Left lung (tissue), 10 donors: ENCODE data around the gene SHANK1. TPM values are rescaled to one million over a fixed set of nuclear protein-coding genes. Genes with fewer than 3 reads are reported as not detected.

Source experiments
- ATAC-seq: fragments of 200-7000 bp; cut with Tn5 transposase; one replicate; pipeline ENCODE4 v1.9.1; 2020; ENCODE audit warnings: moderate library complexity
- DNase-seq, 4 donors: peaks; one replicate each; pipeline ENCODE4 v3.0.0-alpha.2; 2013 to 2020
- H3K27ac ChIP-seq, 2 donors: fragments of 200-600 bp; sonication (generic) in 1 of 2; one replicate each; pipeline versions ENCODE4 v1.5.0 to v1.8.0; 2020 to 2021
- H3K27me3 ChIP-seq, 2 donors: fragments of 200-600 bp; sonication (generic) in 1 of 2; one replicate each; pipeline versions ENCODE4 v1.5.0 to v1.8.0; 2020 to 2021
- H3K36me3 ChIP-seq, 2 donors: fragments of 200-600 bp; sonication (generic) in 1 of 2; one replicate each; pipeline versions ENCODE4 v1.5.0 to v1.8.0; 2020 to 2021
- H3K4me1 ChIP-seq, 2 donors: fragments of 200-600 bp; one replicate each; pipeline ENCODE4 v1.8.0; 2021
- H3K4me3 ChIP-seq, 2 donors: fragments of 200-600 bp; sonication (generic) in 1 of 2; one replicate each; pipeline versions ENCODE4 v1.5.0 to v1.8.0; 2020 to 2021; ENCODE audit warnings: mild to moderate bottlenecking in 1 of 2
- H3K9me3 ChIP-seq, 2 donors: fragments of 200-600 bp; sonication (generic) in 1 of 2; one replicate each; pipeline versions ENCODE4 v1.5.0 to v1.8.0; 2020 to 2021
- intact Hi-C, 2 donors: fragments of 100-400 bp; cut with DNase I; formaldehyde crosslinking; loops; one replicate each; pipeline versions ENCODE4 v1.11.2 to v1.14.2; 2022
- polyA plus RNA-seq, 6 donors: library from polyadenylated mRNA; unstranded; fragments of 120-200 nt; gene quantifications; one replicate each; pipeline ENCODE4 v1.2.1, GENCODE V29; 2013; ENCODE audit not compliant: insufficient read length in 6 of 6
- total RNA-seq, 2 donors: library from RNA; stranded (reverse); fragmentation: NEBNext Ultra II Directional; extraction: Animal tissue kit (Norgen Biotek cat#: 25700); gene quantifications; one replicate each; pipeline ENCODE4 v1.2.1, GENCODE V29; 2021
- TF ChIP-seq, protein P1 (sequence below), 2 donors: fragments of 200-600 bp; sonication (generic) in 1 of 2; IDR thresholded peaks; one replicate each; pipeline versions ENCODE4 v1.5.0 to v1.8.0; 2021; ENCODE audit warnings: antibody characterized with exemption in 2 of 2
- donor health status: DM: no; HTN: yes; CAD: no.
- donor health status: DM: no; HTN: no; CAD: no.

Gene SHANK1
- total and polyA plus RNA-seq, 8 donors, result 0.21 to 7.5 (median 4.9) TPM

DNA sequence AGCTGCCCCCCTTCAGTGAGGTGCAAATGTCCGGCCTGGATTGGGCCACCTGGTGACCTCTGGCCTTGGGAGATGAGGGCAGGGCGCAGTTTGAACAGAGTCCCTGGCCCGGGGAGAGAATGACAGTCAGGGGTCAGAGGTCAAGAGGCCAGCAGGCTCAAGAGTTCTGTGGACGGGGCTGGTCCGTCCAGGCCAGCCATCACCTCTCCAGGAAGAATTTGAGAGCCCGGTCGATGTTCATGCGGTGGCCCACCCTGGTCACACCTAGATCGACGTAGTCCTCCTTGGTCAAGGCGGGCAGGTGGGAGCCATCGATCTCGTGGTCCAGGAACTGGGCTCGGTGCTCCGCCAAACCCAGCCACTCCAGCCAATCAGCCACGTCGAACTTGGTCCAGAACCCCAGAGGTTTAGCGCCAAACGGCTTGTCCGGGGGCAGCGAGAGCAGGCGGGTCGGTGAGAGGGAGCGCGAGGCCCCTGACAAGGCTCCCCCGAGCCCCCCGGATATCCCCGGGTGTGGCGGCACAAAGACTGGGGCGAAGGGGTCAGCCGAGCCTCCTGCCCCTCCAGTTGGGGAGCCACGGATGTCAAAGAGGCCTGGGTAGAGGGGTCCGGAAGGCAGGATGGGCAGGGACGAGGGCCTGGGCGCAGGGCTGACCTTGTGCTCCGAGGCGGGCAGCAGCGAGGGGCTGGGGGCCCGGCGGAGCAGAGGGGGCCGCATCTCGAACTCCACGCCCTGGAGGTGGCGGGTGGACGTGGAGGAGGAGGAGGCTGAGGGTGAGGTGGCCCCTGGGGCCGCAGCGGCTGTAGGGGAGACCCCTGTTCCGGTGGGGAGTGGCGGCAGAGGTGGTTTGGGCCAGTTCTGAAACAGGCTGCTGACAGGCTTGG lies 57.6 kb downstream of the SHANK1 start:
- intact Hi-C loops, result no loop called here
- ATAC-seq (no peak), DNase-seq (no peak)
- Histone ChIP-seq H3K27me3 (peaks cover 27 to 98% of the 10 kb centered on the region in 2 donors), H3K9me3 (no peaks in the 10 kb centered on the region), H3K36me3 (no peaks in the 10 kb centered on the region), H3K4me1 (peaks cover 4 to 15% of the 10 kb centered on the region in 2 donors), H3K4me3 (no peak overlapping the region), H3K27ac (no peak overlapping the region)
- TF ChIP-seq, protein P1, sequence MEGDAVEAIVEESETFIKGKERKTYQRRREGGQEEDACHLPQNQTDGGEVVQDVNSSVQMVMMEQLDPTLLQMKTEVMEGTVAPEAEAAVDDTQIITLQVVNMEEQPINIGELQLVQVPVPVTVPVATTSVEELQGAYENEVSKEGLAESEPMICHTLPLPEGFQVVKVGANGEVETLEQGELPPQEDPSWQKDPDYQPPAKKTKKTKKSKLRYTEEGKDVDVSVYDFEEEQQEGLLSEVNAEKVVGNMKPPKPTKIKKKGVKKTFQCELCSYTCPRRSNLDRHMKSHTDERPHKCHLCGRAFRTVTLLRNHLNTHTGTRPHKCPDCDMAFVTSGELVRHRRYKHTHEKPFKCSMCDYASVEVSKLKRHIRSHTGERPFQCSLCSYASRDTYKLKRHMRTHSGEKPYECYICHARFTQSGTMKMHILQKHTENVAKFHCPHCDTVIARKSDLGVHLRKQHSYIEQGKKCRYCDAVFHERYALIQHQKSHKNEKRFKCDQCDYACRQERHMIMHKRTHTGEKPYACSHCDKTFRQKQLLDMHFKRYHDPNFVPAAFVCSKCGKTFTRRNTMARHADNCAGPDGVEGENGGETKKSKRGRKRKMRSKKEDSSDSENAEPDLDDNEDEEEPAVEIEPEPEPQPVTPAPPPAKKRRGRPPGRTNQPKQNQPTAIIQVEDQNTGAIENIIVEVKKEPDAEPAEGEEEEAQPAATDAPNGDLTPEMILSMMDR (IDR thresholded peaks at IDR 0.05), result no peak

DNA sequence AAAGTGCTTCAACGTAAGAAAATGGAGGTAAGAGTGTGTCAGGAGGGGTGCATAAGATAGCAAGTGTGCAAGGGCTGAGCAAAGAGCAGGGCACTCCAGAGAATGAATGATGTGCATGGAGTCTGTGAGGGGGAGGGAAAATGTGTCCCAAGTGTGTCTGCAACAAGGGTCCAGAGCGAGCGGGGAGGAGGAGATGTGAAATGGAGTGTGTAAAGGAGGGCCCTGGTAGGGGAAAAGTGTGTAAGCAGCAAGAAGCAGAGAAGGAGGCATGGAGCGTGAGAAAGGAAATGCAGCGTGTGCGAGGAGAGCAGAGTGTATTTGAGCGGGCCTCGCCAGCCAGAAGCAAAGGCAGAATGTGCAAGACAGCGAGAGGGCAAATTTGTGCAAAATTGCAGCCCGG lies 58.6 kb downstream of the SHANK1 start:
- TF ChIP-seq, protein P1 (IDR thresholded peaks at IDR 0.05), result no peak
- Histone ChIP-seq H3K27ac (no peak overlapping the region), H3K36me3 (no peaks in the 10 kb centered on the region), H3K27me3 (peaks cover 17 to 98% of the 10 kb centered on the region in 2 donors), H3K4me3 (no peak overlapping the region), H3K9me3 (no peaks in the 10 kb centered on the region), H3K4me1 (peaks cover 4 to 15% of the 10 kb centered on the region in 2 donors)
- DNase-seq, result no peak
- intact Hi-C loops, result no loop called here
- no peak for ATAC-seq

DNA sequence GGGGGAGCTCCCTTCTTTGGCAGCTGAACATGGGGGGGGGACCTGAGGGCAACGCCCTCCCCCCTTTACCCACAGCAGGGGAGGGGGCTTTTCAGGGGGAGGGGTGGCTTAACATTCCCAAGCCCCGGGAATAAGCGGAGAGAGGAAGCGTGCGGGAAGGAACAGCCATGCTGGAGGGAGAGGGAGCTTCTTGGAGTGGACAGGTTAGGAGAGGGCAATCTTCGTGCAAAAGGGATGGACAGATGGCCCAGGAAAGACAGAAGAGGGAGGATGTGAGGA lies 59.6 kb downstream of the SHANK1 start:
- peaks cover 4 to 15% of the 10 kb centered on the region in 2 donors for H3K4me1 ChIP-seq
- TF ChIP-seq, protein P1 (IDR thresholded peaks at IDR 0.05), result no peak
- H3K27ac ChIP-seq, result no peak overlapping the region
- peaks cover 0 to 6% of the 10 kb centered on the region in 2 donors for H3K9me3 ChIP-seq
- intact Hi-C loops, result no loop called here
- DNase-seq (no peak), ATAC-seq (no peak)
- H3K36me3 ChIP-seq, result no peaks in the 10 kb centered on the region
- no peak overlapping the region for H3K4me3 ChIP-seq
- H3K27me3 ChIP-seq, result peaks cover 11 to 98% of the 10 kb centered on the region in 2 donors

DNA sequence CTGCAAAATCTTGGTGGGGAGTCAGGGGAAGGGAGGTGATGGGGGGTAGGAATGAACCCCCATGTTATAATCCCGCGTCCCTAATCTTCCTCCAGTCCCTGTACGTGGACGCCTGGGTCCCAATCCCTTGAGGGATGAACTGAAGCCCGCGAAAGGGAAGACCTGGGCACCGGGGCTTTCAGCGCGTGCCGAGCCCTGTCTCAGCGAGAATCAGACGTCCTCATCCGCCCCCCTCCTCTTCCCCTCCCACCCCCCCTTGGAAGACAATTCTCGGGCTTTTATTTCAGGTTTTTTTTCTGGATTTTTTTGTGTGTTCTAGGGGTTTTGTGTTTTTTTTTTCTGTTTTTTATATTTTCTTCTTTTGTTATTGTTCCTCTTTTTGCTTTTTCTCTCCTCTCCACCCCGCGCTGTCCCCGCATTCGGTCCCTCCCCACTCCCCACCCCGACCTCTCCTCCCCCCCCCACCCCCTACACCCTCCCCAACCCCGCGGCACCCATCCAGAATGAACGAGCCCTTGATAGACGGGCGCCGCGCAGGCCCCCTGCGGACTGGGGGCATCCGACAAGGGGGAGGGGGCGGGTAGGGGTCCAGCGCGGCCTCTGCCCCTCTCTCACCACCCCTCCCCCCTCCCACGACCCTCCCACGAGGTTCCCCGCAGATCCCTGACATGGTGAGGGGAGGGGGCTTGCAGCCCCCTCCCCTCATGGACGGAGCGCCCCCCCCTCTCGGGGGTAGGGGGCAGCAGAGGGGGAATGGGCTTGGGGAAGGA lies 60.1 kb downstream of the SHANK1 start:
- peak overlapping the region in 1 of 2 donors; percentile 28 for H3K4me3 ChIP-seq
- intact Hi-C loops, result no loop called here
- H3K27me3 ChIP-seq, result peaks cover 10 to 98% of the 10 kb centered on the region in 2 donors
- no peaks in the 10 kb centered on the region for H3K36me3 ChIP-seq
- peaks cover 4 to 15% of the 10 kb centered on the region in 2 donors for H3K4me1 ChIP-seq
- no peak overlapping the region for H3K27ac ChIP-seq
- H3K9me3 ChIP-seq, result peaks cover 0 to 11% of the 10 kb centered on the region in 2 donors
- TF ChIP-seq, protein P1 (IDR thresholded peaks at IDR 0.05), result no peak
- DNase-seq, result no peak
- ATAC-seq, result no peak
